Testis (tissue), 3 donors: ENCODE data around the gene TACC2. TPM values are rescaled to one million over a fixed set of nuclear protein-coding genes. Genes with fewer than 3 reads are reported as not detected.

Experiments
- DNase-seq: peaks from one replicate; pipeline ENCODE4 v3.0.0-alpha.2; 2019
- H3K27ac ChIP-seq, 2 donors: fragments of 200-600 bp; sonication (generic); one replicate each; pipeline ENCODE4 v1.5.1; 2019
- H3K27me3 ChIP-seq: fragments of 200-600 bp; sonication (generic); one replicate; pipeline ENCODE4 v1.5.1; 2019
- H3K36me3 ChIP-seq: fragments of 200-600 bp; sonication (generic); one replicate; pipeline ENCODE4 v1.5.1; 2017; ENCODE audit warnings: low read depth; ENCODE audit errors: missing control alignments
- H3K4me1 ChIP-seq: fragments of 200-600 bp; sonication (generic); one replicate; pipeline ENCODE4 v1.5.1; 2019
- H3K4me3 ChIP-seq, 2 donors: fragments of 200-600 bp; sonication (generic); one replicate each; pipeline ENCODE4 v1.5.1; 2017 to 2019
- H3K9me3 ChIP-seq: fragments of 200-600 bp; sonication (generic); one replicate; pipeline ENCODE4 v1.5.1; 2017
- POLR2A ChIP-seq: fragments of 450-650 bp; IDR thresholded peaks from one replicate; pipeline ENCODE4 v1.6.1; 2017; ENCODE audit warnings: antibody characterized with exemption, mild to moderate bottlenecking, moderate library complexity
- WGBS, 2 donors: methylation state at CpG; one replicate each; pipeline ENCODE4 v1.1.5; 2018; 5-methylcytosine and 5-hydroxymethylcytosine counted together
- intact Hi-C: fragments of 100-400 bp; cut with DNase I; formaldehyde crosslinking; loops from one replicate; pipeline ENCODE4 v1.15.1; 2023; ENCODE audit warnings: low total_unique reads
- polyA plus RNA-seq: library from polyadenylated mRNA; stranded (reverse); fragments of 350-450 nt; fragmentation: Illumina TruSeq; extraction: RNeasy Lipid Tissue Mini Kit (QIAGEN cat#74804); gene quantifications from one replicate; pipeline ENCODE4 v1.2.3, GENCODE V29; 2014; ENCODE audit warnings: low read depth, low replicate concordance; ENCODE audit not compliant: insufficient read depth
- total RNA-seq, 2 donors: library from RNA; depleted of rRNA; stranded (reverse); fragments of >200 nt; gene quantifications; one replicate each; pipeline ENCODE4 v1.2.3, GENCODE V29; 2016
- TF ChIP-seq, protein P1 (sequence below), 3 experiments: fragments of 450-650 bp in 2 of 3; fragments of 200-600 bp in 1 of 3; sonication (generic) in 1 of 3; IDR thresholded peaks; one replicate each; pipeline ENCODE4 v1.5.1; 2016 to 2019; ENCODE audit warnings: antibody characterized with exemption in 3 of 3, mild to moderate bottlenecking in 2 of 3, moderate library complexity in 1 of 3

The TACC2 gene
- total and polyA plus RNA-seq, 3 donors from 2014 or later: 18.0 to 24.2 (median 21.3) TPM

DNA sequence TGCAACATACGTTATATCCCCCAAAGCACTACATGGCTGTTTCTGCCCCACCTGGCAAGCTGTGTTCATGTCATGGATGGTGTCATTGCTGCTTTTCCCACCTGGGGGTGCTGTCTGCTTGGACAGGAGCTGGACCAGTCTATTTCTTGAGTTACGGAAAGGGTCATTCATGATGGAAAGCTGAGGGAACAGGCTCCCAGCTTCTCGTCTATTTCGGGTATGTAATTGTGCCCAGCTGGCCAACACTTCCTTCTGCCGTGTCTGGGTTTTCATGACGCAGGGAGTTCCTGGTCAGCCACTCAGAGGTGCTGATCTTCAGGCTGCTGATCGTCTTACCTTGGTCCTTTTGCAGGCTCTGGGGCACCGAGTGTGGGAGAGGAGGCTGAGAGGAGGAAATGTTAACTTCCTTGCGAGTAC is 290.8 kb downstream of the TACC2 start:
- Histone ChIP-seq H3K4me1 (no peaks in the 10 kb centered on the region), H3K4me3 (no peak overlapping the region), H3K36me3 (no peaks in the 10 kb centered on the region), H3K27ac (no peak overlapping the region), H3K27me3 (no peaks in the 10 kb centered on the region), H3K9me3 (no peaks in the 10 kb centered on the region)
- intact Hi-C loops: no loop called here
- WGBS, 2 donors: 46 to 53% methylated on average over 6 to 9 of the region's 9 CpGs
- no peak for TF ChIP-seq POLR2A
- TF ChIP-seq, protein P1, sequence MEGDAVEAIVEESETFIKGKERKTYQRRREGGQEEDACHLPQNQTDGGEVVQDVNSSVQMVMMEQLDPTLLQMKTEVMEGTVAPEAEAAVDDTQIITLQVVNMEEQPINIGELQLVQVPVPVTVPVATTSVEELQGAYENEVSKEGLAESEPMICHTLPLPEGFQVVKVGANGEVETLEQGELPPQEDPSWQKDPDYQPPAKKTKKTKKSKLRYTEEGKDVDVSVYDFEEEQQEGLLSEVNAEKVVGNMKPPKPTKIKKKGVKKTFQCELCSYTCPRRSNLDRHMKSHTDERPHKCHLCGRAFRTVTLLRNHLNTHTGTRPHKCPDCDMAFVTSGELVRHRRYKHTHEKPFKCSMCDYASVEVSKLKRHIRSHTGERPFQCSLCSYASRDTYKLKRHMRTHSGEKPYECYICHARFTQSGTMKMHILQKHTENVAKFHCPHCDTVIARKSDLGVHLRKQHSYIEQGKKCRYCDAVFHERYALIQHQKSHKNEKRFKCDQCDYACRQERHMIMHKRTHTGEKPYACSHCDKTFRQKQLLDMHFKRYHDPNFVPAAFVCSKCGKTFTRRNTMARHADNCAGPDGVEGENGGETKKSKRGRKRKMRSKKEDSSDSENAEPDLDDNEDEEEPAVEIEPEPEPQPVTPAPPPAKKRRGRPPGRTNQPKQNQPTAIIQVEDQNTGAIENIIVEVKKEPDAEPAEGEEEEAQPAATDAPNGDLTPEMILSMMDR (IDR thresholded peaks at IDR 0.05): peak in 2 of 3 experiments; percentile 8 to 53
- peak; percentile 60 for DNase-seq

DNA sequence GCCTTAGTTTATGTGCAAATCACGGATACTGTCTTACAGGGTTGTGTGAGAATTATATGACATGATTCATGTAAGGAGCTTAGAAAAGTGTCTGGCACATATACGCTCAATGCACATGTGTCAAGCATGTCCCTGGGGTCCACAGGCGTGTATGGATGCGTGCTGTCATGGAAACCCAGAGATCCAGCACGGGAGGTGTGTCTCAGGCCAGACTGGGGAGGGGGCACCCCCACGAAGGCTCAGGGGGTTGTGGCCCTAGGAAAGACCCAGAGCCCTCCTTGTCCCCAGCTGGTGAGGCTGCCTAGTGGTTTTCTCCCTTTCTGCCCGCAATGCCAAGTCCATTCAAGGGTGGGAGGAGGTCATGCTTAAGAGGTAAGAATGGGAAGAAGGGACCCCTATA is 291.2 kb downstream of the TACC2 start:
- 80 to 86% methylated on average over 7 of the region's 7 CpGs for WGBS, 2 donors
- no peaks in the 10 kb centered on the region for H3K27me3 ChIP-seq
- H3K4me1 ChIP-seq: no peaks in the 10 kb centered on the region
- intact Hi-C loops: no loop called here
- TF ChIP-seq POLR2A: no peak
- TF ChIP-seq, protein P1 (IDR thresholded peaks at IDR 0.05): no peak
- no peak overlapping the region for H3K27ac ChIP-seq
- H3K36me3 ChIP-seq: no peaks in the 10 kb centered on the region
- H3K4me3 ChIP-seq: no peak overlapping the region
- DNase-seq: no peak
- H3K9me3 ChIP-seq: no peaks in the 10 kb centered on the region

- H3K9me3 ChIP-seq: no peaks in the 10 kb centered on the region
- 93 to 96% methylated on average over 7 of the region's 7 CpGs for WGBS, 2 donors
- H3K27ac ChIP-seq: no peak overlapping the region
- H3K36me3 ChIP-seq: no peaks in the 10 kb centered on the region
- intact Hi-C loops: no loop called here
- DNase-seq: no peak
- TF ChIP-seq, protein P1 (IDR thresholded peaks at IDR 0.05): no peak
- no peak for TF ChIP-seq POLR2A
- no peak overlapping the region for H3K4me3 ChIP-seq
- H3K27me3 ChIP-seq: no peaks in the 10 kb centered on the region
- H3K4me1 ChIP-seq: no peaks in the 10 kb centered on the region
Observed at GRCh38 chr10:122281018-122281626, 292.2 kb downstream of the TACC2 start.

- H3K4me3 ChIP-seq: no peak overlapping the region
- intact Hi-C loops: no loop called here
- TF ChIP-seq, protein P1 (IDR thresholded peaks at IDR 0.05): no peak
- no peak for TF ChIP-seq POLR2A
- no peaks in the 10 kb centered on the region for H3K4me1 ChIP-seq
- 86 to 93% methylated on average over 8 of the region's 8 CpGs for WGBS, 2 donors
- H3K36me3 ChIP-seq: no peaks in the 10 kb centered on the region
- H3K27ac ChIP-seq: no peak overlapping the region
- no peaks in the 10 kb centered on the region for H3K27me3 ChIP-seq
- DNase-seq: no peak
- H3K9me3 ChIP-seq: no peaks in the 10 kb centered on the region
Observed at GRCh38 chr10:122281751-122282150, 292.8 kb downstream of the TACC2 start.

DNA sequence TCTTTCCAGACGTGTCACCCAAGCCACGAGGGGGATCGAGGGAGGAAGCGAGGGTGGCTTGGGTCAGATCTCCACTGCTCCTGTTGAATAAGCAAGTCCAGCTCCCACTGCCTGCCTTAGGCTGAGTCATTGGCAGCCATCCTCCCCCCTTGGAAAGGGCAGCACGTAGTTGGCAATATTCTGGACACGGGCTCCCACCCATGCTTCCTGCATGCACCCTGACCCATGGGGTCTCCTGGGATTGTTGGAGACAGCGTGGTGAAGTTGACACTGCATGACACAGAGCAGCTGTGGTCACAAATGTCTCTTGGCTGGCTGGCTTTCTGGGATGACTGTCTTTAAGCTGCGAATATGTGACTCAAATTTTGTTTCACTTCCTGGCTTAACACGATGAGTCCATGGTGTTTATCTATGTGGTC is 293.3 kb downstream of the TACC2 start:
- TF ChIP-seq, protein P1 (IDR thresholded peaks at IDR 0.05): no peak
- TF ChIP-seq POLR2A: no peak
- no peaks in the 10 kb centered on the region for H3K4me1 ChIP-seq
- H3K27ac ChIP-seq: no peak overlapping the region
- H3K36me3 ChIP-seq: no peaks in the 10 kb centered on the region
- WGBS, 2 donors: 80 to 87% methylated on average over 9 of the region's 9 CpGs
- intact Hi-C loops: no loop called here
- no peak for DNase-seq
- no peaks in the 10 kb centered on the region for H3K9me3 ChIP-seq
- H3K4me3 ChIP-seq: no peak overlapping the region
- no peaks in the 10 kb centered on the region for H3K27me3 ChIP-seq
